RWPE2 (cell line): Measurements from ENCODE around the gene SYNM.

Experiments used
- ATAC-seq: fragments of 200-7000 bp; cut with Tn5 transposase; 3 replicates; pipeline ENCODE4 v1.9.1; 2021; ENCODE audit warnings: low read depth
- DNase-seq: peaks from one replicate; pipeline ENCODE4 v3.0.0-alpha.2; 2020; ENCODE audit warnings: low spot score
- H3K27ac ChIP-seq: fragments of 450-650 bp; 2 replicates; pipeline ENCODE4 v1.5.1; 2017; ENCODE audit warnings: mild to moderate bottlenecking; ENCODE audit not compliant: poor library complexity, severe bottlenecking
- H3K27me3 ChIP-seq: fragments of 250-450 bp; sonication (Bioruptor Pico); 2 replicates; pipeline ENCODE4 v1.5.1; 2021; ENCODE audit warnings: mild to moderate bottlenecking, moderate library complexity; ENCODE audit not compliant: insufficient read depth, poor library complexity, severe bottlenecking
- H3K36me3 ChIP-seq: fragments of 250-450 bp; sonication (Bioruptor Pico); 2 replicates; pipeline ENCODE4 v1.5.1; 2020; ENCODE audit warnings: low read depth, mild to moderate bottlenecking, moderate library complexity
- H3K4me1 ChIP-seq: fragments of 250-450 bp; sonication (Bioruptor Pico); 2 replicates; pipeline ENCODE4 v1.5.1; 2021; ENCODE audit warnings: mild to moderate bottlenecking, moderate library complexity; ENCODE audit not compliant: insufficient read depth, poor library complexity, severe bottlenecking
- H3K4me3 ChIP-seq: fragments of 250-450 bp; sonication (Bioruptor Pico); 2 replicates; pipeline ENCODE4 v1.5.1; 2021; ENCODE audit warnings: mild to moderate bottlenecking, moderate library complexity; ENCODE audit not compliant: severe bottlenecking
- H3K9me3 ChIP-seq: fragments of 250-450 bp; sonication (Bioruptor Pico); 2 replicates; pipeline ENCODE4 v1.5.1; 2021; ENCODE audit warnings: mild to moderate bottlenecking, moderate library complexity; ENCODE audit not compliant: severe bottlenecking
- CTCF ChIP-seq: fragments of 450-650 bp; IDR thresholded peaks from one replicate; pipeline ENCODE4 v1.5.1; 2017; ENCODE audit warnings: mild to moderate bottlenecking, moderate library complexity; ENCODE audit not compliant: poor library complexity, severe bottlenecking

Gene SYNM

GRCh38 chr15:99126131-99126588 is 21.3 kb downstream of the SYNM start:
- ATAC-seq = no peak
- Histone ChIP-seq H3K36me3 (no peaks in the 10 kb centered on the region), H3K27ac (no peak overlapping the region), H3K9me3 (no peaks in the 10 kb centered on the region), H3K27me3 (no peaks in the 10 kb centered on the region), H3K4me1 (peaks cover 20% of the 10 kb centered on the region), H3K4me3 (no peak overlapping the region)
- DNase-seq = no peak
- TF ChIP-seq CTCF = no peak

- Histone ChIP-seq H3K4me3 (no peak overlapping the region), H3K9me3 (no peaks in the 10 kb centered on the region), H3K36me3 (no peaks in the 10 kb centered on the region), H3K27ac (no peak overlapping the region), H3K27me3 (no peaks in the 10 kb centered on the region), H3K4me1 (peaks cover 20% of the 10 kb centered on the region)
- no peak for ATAC-seq
- no peak for TF ChIP-seq CTCF
- no peak for DNase-seq
Observed at GRCh38 chr15:99126930-99127329, 22.1 kb downstream of the SYNM start.

GRCh38 chr15:99127773-99128172 is 22.9 kb downstream of the SYNM start:
- no peaks in the 10 kb centered on the region for H3K36me3 ChIP-seq
- H3K4me3 ChIP-seq = no peak overlapping the region
- H3K4me1 ChIP-seq = peaks cover 20% of the 10 kb centered on the region
- no peak overlapping the region for H3K27ac ChIP-seq
- TF ChIP-seq CTCF = no peak
- no peaks in the 10 kb centered on the region for H3K9me3 ChIP-seq
- H3K27me3 ChIP-seq = no peaks in the 10 kb centered on the region
- DNase-seq = no peak
- ATAC-seq = no peak

- Histone ChIP-seq H3K4me3 (no peak overlapping the region), H3K27me3 (no peaks in the 10 kb centered on the region), H3K36me3 (no peaks in the 10 kb centered on the region), H3K27ac (no peak overlapping the region), H3K9me3 (no peaks in the 10 kb centered on the region), H3K4me1 (peaks cover 18% of the 10 kb centered on the region)
- DNase-seq = no peak
- no peak for TF ChIP-seq CTCF
- no peak for ATAC-seq
Observed at GRCh38 chr15:99128411-99128810, 23.5 kb downstream of the SYNM start.

GRCh38 chr15:99129644-99130043 is 24.8 kb downstream of the SYNM start:
- Histone ChIP-seq H3K36me3 (no peaks in the 10 kb centered on the region), H3K27me3 (no peaks in the 10 kb centered on the region), H3K4me1 (peaks cover 7% of the 10 kb centered on the region), H3K9me3 (no peaks in the 10 kb centered on the region), H3K27ac (no peak overlapping the region), H3K4me3 (no peak overlapping the region)
- ATAC-seq = no peak
- TF ChIP-seq CTCF = no peak
- no peak for DNase-seq
